ENCODE data around the gene NEK10. TPM values are rescaled to one million over a fixed set of nuclear protein-coding genes. Genes with fewer than 3 reads are reported as not detected.
"Not testable (repeated sequence)": the region's sequence is repeated elsewhere in the genome, so short reads cannot be mapped to it uniquely, and the experiment has no call there.

NEK10 gene
- total RNA-seq, 2 donors from 2014 or later = 1.7 to 2.3 TPM

GRCh38 chr3:27287052-27287451 is 82.1 kb downstream of the NEK10 start:
- no peaks in the 10 kb centered on the region for H3K9me3 ChIP-seq (ENCODE audit: control insufficient read depth, low read length, poor library complexity, severe bottlenecking)
- Mint-ChIP-seq H3K36me3 (ENCODE audit: low read depth) (peaks cover 3% of the 10 kb centered on the region), H3K27ac (no peak overlapping the region), H3K27me3 (no peaks in the 10 kb centered on the region), H3K4me1 (no peaks in the 10 kb centered on the region), H3K4me3 (no peak overlapping the region)
- DNase-seq = no peak
- no peak for ATAC-seq

- H3K4me1 Mint-ChIP-seq; H3K27me3 Mint-ChIP-seq; H3K27ac Mint-ChIP-seq; DNase-seq; H3K36me3 Mint-ChIP-seq (ENCODE audit: low read depth); H3K9me3 ChIP-seq (ENCODE audit: control insufficient read depth, low read length, poor library complexity, severe bottlenecking); ATAC-seq; H3K4me3 Mint-ChIP-seq: not testable (repeated sequence)
Observed at GRCh38 chr3:27286467-27286866, 82.7 kb downstream of the NEK10 start.

DNA sequence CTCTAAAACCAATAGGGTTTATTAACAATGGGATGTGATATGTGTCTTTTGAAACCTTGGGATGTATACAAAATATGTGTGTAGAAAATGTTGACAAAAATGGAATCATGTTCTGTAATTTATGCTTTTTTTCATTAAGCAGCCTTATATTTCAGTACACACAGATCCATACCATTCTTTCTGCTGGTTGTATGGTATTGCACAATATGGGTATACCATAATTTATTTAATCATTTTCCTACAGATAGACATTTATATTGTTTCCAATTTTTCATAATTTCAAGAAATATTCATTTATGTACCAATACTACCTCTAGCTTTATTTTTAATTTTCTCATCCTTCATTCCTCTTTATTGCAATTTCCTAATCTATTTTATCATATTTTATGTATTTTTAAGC is 83.5 kb downstream of the NEK10 start:
- ATAC-seq (no peak), DNase-seq (no peak)
- no peaks in the 10 kb centered on the region for H3K9me3 ChIP-seq (ENCODE audit: control insufficient read depth, low read length, poor library complexity, severe bottlenecking)
- Mint-ChIP-seq H3K27ac (no peak overlapping the region), H3K27me3 (no peaks in the 10 kb centered on the region), H3K4me1 (no peaks in the 10 kb centered on the region), H3K4me3 (no peak overlapping the region), H3K36me3 (ENCODE audit: low read depth) (peaks cover 2% of the 10 kb centered on the region)

GRCh38 chr3:27281671-27282150 is 87.5 kb downstream of the NEK10 start:
- no peaks in the 10 kb centered on the region for H3K9me3 ChIP-seq (ENCODE audit: control insufficient read depth, low read length, poor library complexity, severe bottlenecking)
- ATAC-seq = no peak
- H3K36me3 Mint-ChIP-seq (ENCODE audit: low read depth) = no peaks in the 10 kb centered on the region
- no peak for DNase-seq
- no peak overlapping the region for H3K27ac Mint-ChIP-seq
- H3K27me3 Mint-ChIP-seq = no peaks in the 10 kb centered on the region
- no peak overlapping the region for H3K4me3 Mint-ChIP-seq
- no peaks in the 10 kb centered on the region for H3K4me1 Mint-ChIP-seq

- H3K4me1 Mint-ChIP-seq = no peaks in the 10 kb centered on the region
- H3K27me3 Mint-ChIP-seq = no peaks in the 10 kb centered on the region
- DNase-seq (no peak), ATAC-seq (no peak)
- no peak overlapping the region for H3K27ac Mint-ChIP-seq
- no peaks in the 10 kb centered on the region for H3K36me3 Mint-ChIP-seq (ENCODE audit: low read depth)
- no peaks in the 10 kb centered on the region for H3K9me3 ChIP-seq (ENCODE audit: control insufficient read depth, low read length, poor library complexity, severe bottlenecking)
- H3K4me3 Mint-ChIP-seq = no peak overlapping the region
Observed at GRCh38 chr3:27279123-27279522, 90.1 kb downstream of the NEK10 start.

- H3K36me3 Mint-ChIP-seq (ENCODE audit: low read depth) = no peaks in the 10 kb centered on the region
- H3K4me1 Mint-ChIP-seq = no peaks in the 10 kb centered on the region
- no peak overlapping the region for H3K4me3 Mint-ChIP-seq
- H3K27me3 Mint-ChIP-seq = no peaks in the 10 kb centered on the region
- no peaks in the 10 kb centered on the region for H3K9me3 ChIP-seq (ENCODE audit: control insufficient read depth, low read length, poor library complexity, severe bottlenecking)
- DNase-seq (no peak), ATAC-seq (no peak)
- H3K27ac Mint-ChIP-seq = no peak overlapping the region
Observed at GRCh38 chr3:27278383-27279055, 90.7 kb downstream of the NEK10 start.

DNA sequence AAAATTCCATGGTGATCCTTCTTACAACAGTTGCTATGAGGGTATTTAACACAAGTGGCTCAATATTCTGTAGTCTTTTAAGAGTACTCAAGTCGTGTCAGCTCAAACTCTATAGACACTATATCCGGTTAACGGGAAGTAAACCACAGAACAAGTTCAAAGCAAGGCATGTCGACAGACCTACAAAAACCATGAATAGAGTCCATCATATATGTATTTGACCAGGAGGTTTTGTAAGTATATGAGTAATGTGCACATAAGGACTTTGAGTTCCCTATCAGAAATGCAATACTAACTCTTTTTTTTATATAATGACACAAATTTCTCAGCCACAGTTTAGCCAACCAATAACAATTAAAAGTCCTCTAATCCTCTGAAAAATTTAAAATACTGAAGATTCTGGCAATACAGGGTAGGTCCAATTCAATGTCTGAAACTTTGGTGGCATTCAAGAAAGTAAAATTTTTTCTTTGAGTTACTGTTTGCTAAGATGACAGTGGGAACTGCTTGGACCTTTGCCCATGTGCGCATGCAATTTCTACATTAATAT is 93.7 kb downstream of the NEK10 start:
- ATAC-seq (no peak), DNase-seq (no peak)
- Mint-ChIP-seq H3K4me3 (no peak overlapping the region), H3K36me3 (ENCODE audit: low read depth) (no peaks in the 10 kb centered on the region), H3K27me3 (no peaks in the 10 kb centered on the region), H3K4me1 (no peaks in the 10 kb centered on the region), H3K27ac (no peak overlapping the region)
- no peaks in the 10 kb centered on the region for H3K9me3 ChIP-seq (ENCODE audit: control insufficient read depth, low read length, poor library complexity, severe bottlenecking)

DNA sequence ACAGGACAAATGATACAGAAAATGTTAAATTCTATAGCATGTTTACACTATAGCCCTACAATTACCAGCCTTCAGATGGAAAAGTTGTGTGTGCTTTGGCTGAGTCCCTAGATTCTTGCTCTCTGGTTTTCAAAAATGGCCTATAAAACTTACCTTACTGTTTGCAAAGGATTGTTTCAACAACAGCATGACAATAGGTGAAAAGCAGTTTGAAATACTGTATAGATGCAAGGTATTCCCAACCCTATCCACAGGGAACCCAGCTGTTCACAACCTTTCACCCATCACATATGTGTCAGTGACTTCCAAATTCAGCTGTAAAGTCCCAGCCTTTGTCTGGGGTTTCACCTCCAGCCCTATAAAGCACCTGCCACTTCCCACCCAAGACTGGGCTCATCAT is 97.3 kb downstream of the NEK10 start:
- DNase-seq = no peak
- H3K27me3 Mint-ChIP-seq = no peaks in the 10 kb centered on the region
- H3K9me3 ChIP-seq (ENCODE audit: control insufficient read depth, low read length, poor library complexity, severe bottlenecking) = no peaks in the 10 kb centered on the region
- H3K4me1 Mint-ChIP-seq = no peaks in the 10 kb centered on the region
- no peak for ATAC-seq
- H3K36me3 Mint-ChIP-seq (ENCODE audit: low read depth) = no peaks in the 10 kb centered on the region
- H3K27ac Mint-ChIP-seq = no peak overlapping the region
- no peak overlapping the region for H3K4me3 Mint-ChIP-seq

DNA sequence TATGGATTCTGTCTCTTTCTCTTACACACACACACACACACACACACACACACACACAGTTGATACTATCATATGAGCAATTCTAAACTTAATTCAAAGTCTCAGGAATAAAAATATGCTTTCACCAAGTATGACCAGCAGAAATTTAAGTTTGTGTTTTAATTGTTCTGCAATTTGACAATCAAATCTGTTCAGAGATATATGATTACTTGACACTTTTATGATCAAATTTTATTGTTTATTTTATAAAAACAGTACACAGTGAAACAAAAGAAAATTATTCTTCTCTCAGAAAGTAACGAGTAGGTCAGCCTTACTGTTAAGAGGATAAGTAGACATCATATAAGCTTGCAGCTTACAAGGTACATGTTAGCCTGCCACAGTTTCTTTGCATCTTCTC is 114.3 kb downstream of the NEK10 start:
- no peak overlapping the region for H3K4me3 Mint-ChIP-seq
- H3K27me3 Mint-ChIP-seq = peaks cover 6% of the 10 kb centered on the region
- H3K4me1 Mint-ChIP-seq = peaks cover 2% of the 10 kb centered on the region
- no peak for DNase-seq
- no peaks in the 10 kb centered on the region for H3K36me3 Mint-ChIP-seq (ENCODE audit: low read depth)
- ATAC-seq = no peak
- H3K27ac Mint-ChIP-seq = no peak overlapping the region
- H3K9me3 ChIP-seq (ENCODE audit: control insufficient read depth, low read length, poor library complexity, severe bottlenecking) = no peaks in the 10 kb centered on the region

GRCh38 chr3:27253831-27254230 is 115.4 kb downstream of the NEK10 start:
- ATAC-seq (no peak), DNase-seq (no peak)
- H3K4me3 Mint-ChIP-seq = no peak overlapping the region
- H3K27ac Mint-ChIP-seq = no peak overlapping the region
- no peaks in the 10 kb centered on the region for H3K9me3 ChIP-seq (ENCODE audit: control insufficient read depth, low read length, poor library complexity, severe bottlenecking)
- H3K27me3 Mint-ChIP-seq = peaks cover 6% of the 10 kb centered on the region
- H3K36me3 Mint-ChIP-seq (ENCODE audit: low read depth) = no peaks in the 10 kb centered on the region
- H3K4me1 Mint-ChIP-seq = peaks cover 2% of the 10 kb centered on the region

DNA sequence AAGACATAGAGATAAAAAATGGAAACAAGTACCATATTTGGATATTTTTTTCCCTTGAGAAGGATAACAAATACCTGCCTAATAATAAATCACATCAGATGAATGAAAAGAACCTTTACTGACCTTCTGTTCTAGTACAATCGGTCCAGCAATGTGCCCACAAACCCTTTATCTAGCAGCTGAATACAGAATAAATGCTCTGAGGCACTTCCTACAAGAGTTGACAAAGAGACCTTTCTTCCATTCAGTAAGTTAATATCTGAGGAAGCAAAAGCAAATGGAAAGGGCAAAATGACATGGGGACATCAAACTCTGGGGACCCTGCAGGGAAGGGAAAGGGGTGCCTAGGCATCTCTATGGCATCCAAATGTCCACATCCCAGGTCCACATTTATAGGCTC is 115.8 kb downstream of the NEK10 start:
- no peaks in the 10 kb centered on the region for H3K36me3 Mint-ChIP-seq (ENCODE audit: low read depth)
- H3K4me3 Mint-ChIP-seq = no peak overlapping the region
- H3K27ac Mint-ChIP-seq = no peak overlapping the region
- H3K27me3 Mint-ChIP-seq = peaks cover 6% of the 10 kb centered on the region
- no peak for DNase-seq
- no peak for ATAC-seq
- H3K9me3 ChIP-seq (ENCODE audit: control insufficient read depth, low read length, poor library complexity, severe bottlenecking) = no peaks in the 10 kb centered on the region
- H3K4me1 Mint-ChIP-seq = peaks cover 2% of the 10 kb centered on the region

DNA sequence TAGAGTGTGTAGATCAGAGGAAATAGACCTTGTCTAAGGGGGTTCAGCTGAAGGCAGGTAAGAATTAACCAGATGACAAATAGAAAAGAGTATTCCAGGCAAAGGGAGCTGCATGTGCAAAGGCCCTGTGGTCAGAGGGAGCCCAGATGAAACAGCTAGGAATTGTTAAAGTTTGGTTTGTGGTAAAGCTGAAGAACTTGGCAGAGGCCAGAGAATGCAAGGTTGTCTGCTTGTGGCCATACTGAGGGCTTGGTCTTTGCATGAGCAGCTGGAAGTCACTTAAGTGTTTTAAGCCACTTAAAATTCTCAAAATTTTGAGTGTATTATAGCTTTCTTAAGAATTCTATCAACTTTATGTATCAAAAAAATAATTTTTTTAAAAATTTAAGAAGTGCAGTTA is 116.5 kb downstream of the NEK10 start:
- ATAC-seq (no peak), DNase-seq (no peak)
- H3K9me3 ChIP-seq (ENCODE audit: control insufficient read depth, low read length, poor library complexity, severe bottlenecking) = no peaks in the 10 kb centered on the region
- Mint-ChIP-seq H3K27me3 (peaks cover 6% of the 10 kb centered on the region), H3K27ac (no peak overlapping the region), H3K4me3 (no peak overlapping the region), H3K36me3 (ENCODE audit: low read depth) (no peaks in the 10 kb centered on the region), H3K4me1 (peaks cover 2% of the 10 kb centered on the region)

DNA sequence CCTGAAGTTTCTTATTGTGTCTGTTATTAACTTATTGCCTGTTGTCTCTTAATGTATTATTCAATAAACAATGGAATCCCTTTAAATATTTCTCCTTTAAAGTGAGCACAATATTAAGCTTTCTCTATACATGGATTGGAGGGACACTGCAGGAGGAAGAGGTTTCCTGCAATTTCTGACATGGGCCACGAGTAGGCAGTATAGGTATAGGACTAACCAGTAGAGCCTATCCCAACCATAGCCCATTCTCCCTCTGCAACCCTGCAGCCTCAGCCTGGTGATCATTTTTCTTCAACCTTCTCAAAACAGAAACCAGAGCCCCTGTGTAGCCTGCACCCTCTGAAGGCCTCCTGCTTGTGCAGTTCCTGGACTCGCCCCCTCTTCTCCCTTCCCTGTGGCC is 124.8 kb downstream of the NEK10 start:
- ATAC-seq = no peak
- Mint-ChIP-seq H3K4me3 (no peak overlapping the region), H3K27ac (no peak overlapping the region), H3K27me3 (no peaks in the 10 kb centered on the region), H3K36me3 (ENCODE audit: low read depth) (no peaks in the 10 kb centered on the region), H3K4me1 (no peaks in the 10 kb centered on the region)
- H3K9me3 ChIP-seq (ENCODE audit: control insufficient read depth, low read length, poor library complexity, severe bottlenecking) = no peaks in the 10 kb centered on the region
- no peak for DNase-seq

GRCh38 chr3:27239951-27240350 is 129.2 kb downstream of the NEK10 start:
- H3K27ac Mint-ChIP-seq = no peak overlapping the region
- H3K36me3 Mint-ChIP-seq (ENCODE audit: low read depth) = no peaks in the 10 kb centered on the region
- no peaks in the 10 kb centered on the region for H3K27me3 Mint-ChIP-seq
- ATAC-seq (no peak), DNase-seq (no peak)
- H3K9me3 ChIP-seq (ENCODE audit: control insufficient read depth, low read length, poor library complexity, severe bottlenecking) = no peaks in the 10 kb centered on the region
- no peak overlapping the region for H3K4me3 Mint-ChIP-seq
- H3K4me1 Mint-ChIP-seq = no peaks in the 10 kb centered on the region

All from T-helper 17 cell (primary cell).